Ovary (tissue), 3 donors: ENCODE measurements around the gene CEP350.

Source experiments
- CTCF ChIP-seq, 3 donors: fragments of 450-650 bp in 2 of 3; fragments of 200-600 bp in 1 of 3; IDR thresholded peaks; one replicate each; pipeline versions ENCODE4 v1.5.1 to v1.8.0; 2016 to 2022; ENCODE audit warnings: antibody characterized with exemption in 3 of 3, mild to moderate bottlenecking in 1 of 3
- POLR2A ChIP-seq: fragments of 450-650 bp; IDR thresholded peaks from one replicate; pipeline ENCODE4 v1.6.1; 2017; ENCODE audit warnings: antibody characterized with exemption, mild to moderate bottlenecking, moderate library complexity
- donor health status: DM: no; HTN: no; CAD: no.

- TF ChIP-seq CTCF (IDR thresholded peaks at IDR 0.05) (no peak), POLR2A (no peak)
Measured at GRCh38 chr1:179984101-179984500, 29.5 kb downstream of the CEP350 start.
